Mucosa of descending colon (tissue), 3 donors: Measurements from ENCODE around the gene OR5AC2. TPM values are rescaled to one million over a fixed set of nuclear protein-coding genes. Genes with fewer than 3 reads are reported as not detected.

Experiments
- ATAC-seq: fragments of 200-7000 bp; cut with Tn5 transposase; one replicate; pipeline ENCODE4 v1.9.1; 2020; ENCODE audit warnings: mild to moderate bottlenecking, moderate library complexity
- DNase-seq, 3 donors: peaks; one replicate each; pipeline ENCODE4 v3.0.0-alpha.2; 2020
- H3K36me3 ChIP-seq: fragments of 200-600 bp; one replicate; pipeline ENCODE4 v1.8.0; 2021; ENCODE audit warnings: low read depth, mild to moderate bottlenecking
- H3K4me1 ChIP-seq: fragments of 200-600 bp; one replicate; pipeline ENCODE4 v1.8.0; 2021; ENCODE audit warnings: low read depth, mild to moderate bottlenecking
- H3K4me3 ChIP-seq: fragments of 200-600 bp; one replicate; pipeline ENCODE4 v1.8.0; 2021; ENCODE audit warnings: mild to moderate bottlenecking
- H3K9me3 ChIP-seq: fragments of 200-600 bp; one replicate; pipeline ENCODE4 v1.8.0; 2021; ENCODE audit warnings: mild to moderate bottlenecking
- intact Hi-C, 2 donors: fragments of 100-400 bp; cut with DNase I in 1 of 2; cut with micrococcal nuclease in 1 of 2; formaldehyde crosslinking; loops; one replicate each; pipeline versions ENCODE4 v1.11.0 to v1.11.1; 2022; cut with DNase I, micrococcal nuclease
- total RNA-seq, 3 donors: library from RNA; stranded (reverse); fragmentation: NEBNext Ultra II Directional in 2 of 3; extraction: Animal tissue kit (Norgen Biotek cat#: 25700) in 2 of 3; gene quantifications; one replicate each; pipeline versions ENCODE4 v1.2.1 to v1.2.4, GENCODE V29; 2021 to 2023
- TF ChIP-seq, protein P1 (sequence below): fragments of 200-600 bp; IDR thresholded peaks from one replicate; pipeline ENCODE4 v1.8.0; 2022; ENCODE audit warnings: antibody characterized with exemption, mild to moderate bottlenecking
- donor health status: DM: no; HTN: no; CAD: no; lungs with moderate emphysema.
- donor health status: DM: no; HTN: no; CAD: no.
- donor health status: DM: no; HTN: yes; CAD: no.

Gene OR5AC2
- total RNA-seq, 3 donors from 2014 or later = not detected

DNA sequence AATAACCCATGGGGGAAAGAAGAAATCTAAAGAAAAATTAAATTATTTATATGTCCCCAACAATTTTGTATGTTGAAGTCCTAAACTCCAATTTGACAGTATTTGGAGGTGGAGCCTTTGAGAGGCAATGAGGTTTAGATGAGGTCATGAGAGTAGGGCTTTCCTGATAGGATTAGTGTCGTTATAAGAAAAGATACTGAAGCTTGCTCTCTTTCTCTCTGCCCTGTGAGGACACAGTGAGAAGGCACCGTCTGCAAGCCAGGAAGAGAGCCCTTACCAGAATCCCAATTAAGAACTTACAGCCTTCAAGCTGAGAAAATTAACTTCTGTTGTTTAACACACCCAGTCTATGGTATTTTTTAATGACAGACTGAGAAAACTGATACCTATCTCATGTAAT, 16.1 kb upstream of the OR5AC2 start:
- Histone ChIP-seq H3K36me3 (no peaks in the 10 kb centered on the region), H3K4me3 (no peak overlapping the region), H3K9me3 (no peaks in the 10 kb centered on the region), H3K4me1 (no peaks in the 10 kb centered on the region)
- no peak for DNase-seq
- TF ChIP-seq, protein P1, sequence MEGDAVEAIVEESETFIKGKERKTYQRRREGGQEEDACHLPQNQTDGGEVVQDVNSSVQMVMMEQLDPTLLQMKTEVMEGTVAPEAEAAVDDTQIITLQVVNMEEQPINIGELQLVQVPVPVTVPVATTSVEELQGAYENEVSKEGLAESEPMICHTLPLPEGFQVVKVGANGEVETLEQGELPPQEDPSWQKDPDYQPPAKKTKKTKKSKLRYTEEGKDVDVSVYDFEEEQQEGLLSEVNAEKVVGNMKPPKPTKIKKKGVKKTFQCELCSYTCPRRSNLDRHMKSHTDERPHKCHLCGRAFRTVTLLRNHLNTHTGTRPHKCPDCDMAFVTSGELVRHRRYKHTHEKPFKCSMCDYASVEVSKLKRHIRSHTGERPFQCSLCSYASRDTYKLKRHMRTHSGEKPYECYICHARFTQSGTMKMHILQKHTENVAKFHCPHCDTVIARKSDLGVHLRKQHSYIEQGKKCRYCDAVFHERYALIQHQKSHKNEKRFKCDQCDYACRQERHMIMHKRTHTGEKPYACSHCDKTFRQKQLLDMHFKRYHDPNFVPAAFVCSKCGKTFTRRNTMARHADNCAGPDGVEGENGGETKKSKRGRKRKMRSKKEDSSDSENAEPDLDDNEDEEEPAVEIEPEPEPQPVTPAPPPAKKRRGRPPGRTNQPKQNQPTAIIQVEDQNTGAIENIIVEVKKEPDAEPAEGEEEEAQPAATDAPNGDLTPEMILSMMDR = no peak
- intact Hi-C loops = no loop called here
- no peak for ATAC-seq

DNA sequence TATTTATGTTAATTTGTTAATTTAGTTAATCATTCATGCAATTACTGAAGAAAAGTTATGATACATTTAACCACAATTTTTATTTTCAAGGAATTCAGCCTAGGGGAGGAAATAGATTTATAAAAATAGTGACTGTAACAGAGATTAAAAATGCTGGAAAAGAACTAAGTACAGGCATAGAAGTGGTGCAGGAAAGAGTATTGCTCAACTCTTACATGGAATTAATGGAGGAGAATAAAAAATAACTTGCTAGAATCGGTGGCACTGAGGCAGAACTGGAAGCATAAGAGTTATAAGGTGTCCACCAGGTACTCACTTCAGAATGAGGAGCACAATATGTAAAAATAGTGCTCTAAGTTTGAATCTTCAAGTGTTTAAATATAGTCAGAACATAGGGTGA, 13.5 kb upstream of the OR5AC2 start:
- ATAC-seq (no peak), DNase-seq (no peak)
- Histone ChIP-seq H3K9me3 (no peaks in the 10 kb centered on the region), H3K4me1 (no peaks in the 10 kb centered on the region), H3K36me3 (no peaks in the 10 kb centered on the region), H3K4me3 (no peak overlapping the region)
- intact Hi-C loops = no loop called here
- TF ChIP-seq, protein P1 = no peak

DNA sequence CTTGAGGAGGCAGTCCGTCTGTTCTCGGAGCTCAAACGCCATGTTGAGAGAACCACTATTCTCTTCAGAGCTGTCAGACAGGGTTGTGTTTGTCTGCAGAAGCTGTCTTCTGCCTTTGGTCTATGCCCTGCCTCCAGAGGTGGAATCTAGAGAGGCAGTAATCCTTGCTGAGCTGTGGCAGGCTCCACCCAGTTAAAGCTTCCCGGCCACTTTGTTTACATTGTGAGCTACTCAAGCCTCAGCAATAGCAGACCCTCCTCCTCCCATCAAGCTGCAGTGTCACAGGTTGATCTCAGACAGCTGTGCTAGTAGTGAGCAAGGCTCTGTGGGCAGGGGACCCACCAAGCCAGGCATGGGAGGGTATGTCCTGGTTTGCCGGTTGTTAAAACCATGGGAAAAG, 8.9 kb downstream of the OR5AC2 start:
- no peak overlapping the region for H3K4me3 ChIP-seq
- TF ChIP-seq, protein P1 = no peak
- no peaks in the 10 kb centered on the region for H3K9me3 ChIP-seq
- ATAC-seq (no peak), DNase-seq (no peak)
- H3K4me1 ChIP-seq = no peaks in the 10 kb centered on the region
- no peaks in the 10 kb centered on the region for H3K36me3 ChIP-seq
- intact Hi-C loops = no loop called here

DNA sequence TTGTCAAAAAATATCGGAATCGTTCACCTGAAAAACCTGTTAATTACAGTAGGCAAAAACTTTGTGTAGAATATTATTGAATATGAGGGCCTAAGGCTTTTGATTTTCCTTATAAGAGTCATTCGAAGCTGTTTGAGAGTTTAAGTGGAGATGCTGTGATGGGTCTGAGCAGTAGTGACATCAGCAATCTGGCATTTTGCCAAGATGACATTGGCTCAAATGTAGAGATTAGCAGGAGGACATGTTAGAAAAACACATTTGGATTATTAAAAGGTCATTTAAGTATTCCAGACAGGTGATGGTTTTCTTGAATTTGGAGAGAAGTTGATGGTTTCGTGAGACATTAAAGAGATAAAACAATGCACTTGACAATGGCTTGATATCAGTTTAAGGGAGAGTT, 12.9 kb downstream of the OR5AC2 start:
- no peaks in the 10 kb centered on the region for H3K4me1 ChIP-seq
- no peaks in the 10 kb centered on the region for H3K9me3 ChIP-seq
- ATAC-seq (no peak), DNase-seq (no peak)
- H3K36me3 ChIP-seq = no peaks in the 10 kb centered on the region
- intact Hi-C loops = no loop called here
- no peak overlapping the region for H3K4me3 ChIP-seq
- TF ChIP-seq, protein P1 = no peak

DNA sequence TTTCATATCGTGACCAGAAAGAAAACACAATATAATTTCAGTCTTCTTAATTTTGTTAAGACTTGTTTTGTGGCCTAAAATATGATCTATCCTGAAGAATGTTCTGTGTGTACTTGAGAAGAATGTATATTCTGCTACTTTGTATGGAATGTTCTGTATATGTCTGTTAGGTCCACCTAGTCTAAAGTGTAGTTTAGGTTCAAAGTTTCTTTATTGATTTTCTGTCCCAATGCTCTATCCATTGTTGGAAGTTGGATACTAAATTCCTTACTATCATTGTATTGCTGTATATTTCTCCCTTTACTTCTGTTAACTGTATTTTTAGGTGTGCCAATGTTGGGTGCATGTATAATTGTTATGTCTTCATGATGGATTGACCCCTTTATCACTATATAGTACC, 21.2 kb downstream of the OR5AC2 start:
- intact Hi-C loops = no loop called here
- ATAC-seq (no peak), DNase-seq (no peak)
- H3K4me1 ChIP-seq = no peaks in the 10 kb centered on the region
- no peak overlapping the region for H3K4me3 ChIP-seq
- H3K9me3 ChIP-seq = peaks cover 28% of the 10 kb centered on the region
- TF ChIP-seq, protein P1 = no peak
- H3K36me3 ChIP-seq = no peaks in the 10 kb centered on the region
